SK-N-SH (cell line): ENCODE data around the gene ALOX5AP. TPM values are rescaled to one million over a fixed set of nuclear protein-coding genes. Genes with fewer than 3 reads are reported as not detected.
A peak's percentile ranks its signal among the peaks of the same experiment; 100 is the strongest.

Source experiments
- CTCF ChIA-PET: fragments of 300-600, 350-600 bp; formaldehyde crosslinking; extraction: SDS; loops from one replicate; lab custom pipeline; 2021; lab: Yijun Ruan, JAX
- POLR2A ChIA-PET: fragments of 350-600 bp; sonication (Branson Sonifier 250); formaldehyde crosslinking; extraction: SDS; loops from one replicate; lab custom pipeline; 2020; ENCODE audit warnings: antibody characterized with exemption, inconsistent platforms; lab: Yijun Ruan, JAX
- DNase-seq: peaks from one replicate; pipeline ENCODE4 v3.0.0; 2012
- H2AFZ ChIP-seq: fragments of 200-600 bp; sonication (generic); 2 replicates; pipeline ENCODE4 v1.8.1; 2016; ENCODE audit warnings: antibody characterized with exemption, mild to moderate bottlenecking, low read depth
- H3F3A ChIP-seq: fragments of 200-600 bp; sonication (generic); replicated peaks from 2 replicates; pipeline ENCODE3; 2016; ENCODE audit warnings: antibody characterized with exemption, mild to moderate bottlenecking; ENCODE audit not compliant: insufficient read depth
- H3K27ac ChIP-seq, 2 experiments: fragments of 200-500 bp in 1 of 2; fragments of 200-600 bp in 1 of 2; sonication (Bioruptor generic) in 1 of 2; sonication (generic), shearing (Covaris generic) in 1 of 2; 2 replicates each; pipeline versions ENCODE4 v1.5.1 to v1.6.1; 2014 to 2016; ENCODE audit warnings: low read depth in 2 of 2, inconsistent platforms in 1 of 2, low read length in 1 of 2, mild to moderate bottlenecking in 1 of 2, mixed read lengths in 1 of 2
- H3K27me3 ChIP-seq: fragments of 200-600 bp; sonication (generic), shearing (Covaris generic); 2 replicates; pipeline ENCODE4 v1.6.1; 2016; ENCODE audit warnings: mixed run types; ENCODE audit not compliant: insufficient read depth
- H3K36me3 ChIP-seq, 2 experiments: fragments of 200-500 bp in 1 of 2; fragments of 200-600 bp in 1 of 2; sonication (Bioruptor generic) in 1 of 2; sonication (generic) in 1 of 2; replicated peaks in 1 of 2; 2 replicates each; pipeline versions ENCODE3 to v1.5.1; 2014 to 2016; ENCODE audit warnings: low read length in 1 of 2, mild to moderate bottlenecking in 1 of 2; ENCODE audit not compliant: insufficient read depth in 2 of 2, control insufficient read depth in 1 of 2
- H3K4me1 ChIP-seq, 2 experiments: fragments of 200-500 bp in 1 of 2; fragments of 200-600 bp in 1 of 2; sonication (Bioruptor generic) in 1 of 2; sonication (generic), shearing (Covaris generic) in 1 of 2; 2 replicates each; pipeline versions ENCODE4 v1.5.1 to v1.6.1; 2014 to 2016; ENCODE audit warnings: low read depth in 1 of 2, low read length in 1 of 2, mixed run types in 1 of 2; ENCODE audit not compliant: insufficient read depth in 2 of 2, control insufficient read depth in 1 of 2
- H3K4me2 ChIP-seq: fragments of 200-600 bp; sonication (generic), shearing (Covaris generic); 2 replicates; pipeline ENCODE4 v1.6.1; 2017; ENCODE audit warnings: mixed run types
- H3K4me3 ChIP-seq, 2 experiments: fragments of 200-500 bp in 1 of 2; fragments of 200-600 bp in 1 of 2; sonication (Bioruptor generic) in 1 of 2; sonication (generic), shearing (Covaris generic) in 1 of 2; 2 replicates each; pipeline versions ENCODE4 v1.5.1 to v1.8.1; 2014 to 2016; ENCODE audit warnings: low read depth in 2 of 2, inconsistent platforms in 1 of 2, low read length in 1 of 2, mild to moderate bottlenecking in 1 of 2, mixed read lengths in 1 of 2, moderate library complexity in 1 of 2
- H3K79me2 ChIP-seq: fragments of 200-600 bp; sonication (generic); 2 replicates; pipeline ENCODE4 v1.8.1; 2017; ENCODE audit warnings: mild to moderate bottlenecking; ENCODE audit not compliant: insufficient read depth
- H3K9ac ChIP-seq: fragments of 200-600 bp; sonication (generic); 2 replicates; pipeline ENCODE4 v1.6.1; 2017; ENCODE audit warnings: mixed run types
- H3K9me2 ChIP-seq: fragments of 200-600 bp; sonication (generic); 2 replicates; pipeline ENCODE4 v1.6.1; 2017; ENCODE audit warnings: mixed run types
- H3K9me3 ChIP-seq: fragments of 200-600 bp; sonication (generic); 2 replicates; pipeline ENCODE4 v1.6.1; 2017; ENCODE audit warnings: mixed run types, mild to moderate bottlenecking, moderate library complexity
- H4K20me1 ChIP-seq: fragments of 200-600 bp; sonication (generic); 2 replicates; pipeline ENCODE4 v1.6.1; 2017; ENCODE audit warnings: mild to moderate bottlenecking, mixed run types; ENCODE audit not compliant: insufficient read depth
- CHD2 ChIP-seq: fragments of 150-350 bp; IDR thresholded peaks from 2 replicates; pipeline ENCODE4 v1.6.1; 2018; ENCODE audit warnings: low read length; ENCODE audit not compliant: partially characterized antibody
- CTCF ChIP-seq: fragments of 200-600 bp; sonication (generic); IDR thresholded peaks from 2 replicates; pipeline ENCODE4 v1.6.1; 2017; ENCODE audit warnings: antibody characterized with exemption, mild to moderate bottlenecking, moderate library complexity
- ELF1 ChIP-seq: IDR thresholded peaks from 2 replicates; pipeline ENCODE4 v1.4.0; 2012
- EP300 ChIP-seq, 2 experiments: IDR thresholded peaks; 2 replicates each; pipeline versions ENCODE4 v1.4.0 to v1.6.1; 2012; ENCODE audit warnings: borderline replicate concordance in 1 of 2, low read depth in 1 of 2, low read length in 1 of 2
- EZH2phosphoT487 ChIP-seq: fragments of 200-600 bp; sonication (generic); IDR thresholded peaks from 2 replicates; pipeline ENCODE4 v1.6.1; 2017; ENCODE audit warnings: low read depth, mixed run types, mild to moderate bottlenecking, antibody characterized with exemption, moderate library complexity, borderline replicate concordance
- FOSL2 ChIP-seq: IDR thresholded peaks from 2 replicates; pipeline ENCODE4 v1.4.0; 2012; ENCODE audit warnings: low read depth, mild to moderate bottlenecking, moderate library complexity, borderline replicate concordance
- FOXJ3 ChIP-seq: sonication (generic); formaldehyde crosslinking; IDR thresholded peaks from 2 replicates; pipeline ENCODE4 v1.5.1; 2020; ENCODE audit warnings: mild to moderate bottlenecking, missing genetic modification reagents
- FOXM1 ChIP-seq: IDR thresholded peaks from 2 replicates; pipeline ENCODE4 v1.4.0; 2012; ENCODE audit warnings: low read depth, mild to moderate bottlenecking
- IRF3 ChIP-seq: fragments of 150-350 bp; IDR thresholded peaks from 2 replicates; pipeline ENCODE4 v1.6.1; 2016; ENCODE audit warnings: mild to moderate bottlenecking, low read depth, low read length
- JUND ChIP-seq: IDR thresholded peaks from 2 replicates; pipeline ENCODE4 v1.4.0; 2012
- MEF2A ChIP-seq: IDR thresholded peaks from 2 replicates; pipeline ENCODE4 v1.4.0; 2012; ENCODE audit warnings: low read depth, borderline replicate concordance
- MXI1 ChIP-seq: IDR thresholded peaks from 2 replicates; pipeline ENCODE4 v1.6.1; 2012; ENCODE audit warnings: mild to moderate bottlenecking, low read depth, low read length, improper control_type of control experiment
- NFIC ChIP-seq: IDR thresholded peaks from 2 replicates; pipeline ENCODE4 v1.4.0; 2012; ENCODE audit warnings: borderline replicate concordance
- NRF1 ChIP-seq: IDR thresholded peaks from 2 replicates; pipeline ENCODE4 v1.6.1; 2012; ENCODE audit warnings: low read depth, mild to moderate bottlenecking, low read length
- POLR2AphosphoS5 ChIP-seq: IDR thresholded peaks from 2 replicates; pipeline ENCODE4 v1.6.1; 2012; ENCODE audit warnings: low read depth, low read length
- RAD21 ChIP-seq: IDR thresholded peaks from 2 replicates; pipeline ENCODE4 v1.6.1; 2012; ENCODE audit warnings: mild to moderate bottlenecking, low read length
- RCOR1 ChIP-seq: fragments of 150-350 bp; IDR thresholded peaks from 2 replicates; pipeline ENCODE4 v1.6.1; 2017; ENCODE audit warnings: antibody characterized with exemption, low read length
- REST ChIP-seq: IDR thresholded peaks from 2 replicates; pipeline ENCODE4 v1.6.1; 2012; ENCODE audit warnings: mild to moderate bottlenecking, low read depth, low read length, moderate library complexity
- RFX5 ChIP-seq: IDR thresholded peaks from 2 replicates; pipeline ENCODE4 v1.6.1; 2012; ENCODE audit warnings: mild to moderate bottlenecking, improper control_type of control experiment, low read length
- RXRA ChIP-seq: IDR thresholded peaks from 2 replicates; pipeline ENCODE4 v1.4.0; 2012; ENCODE audit warnings: low read depth, mild to moderate bottlenecking, borderline replicate concordance
- SIN3A ChIP-seq: IDR thresholded peaks from 2 replicates; pipeline ENCODE4 v1.6.1; 2012; ENCODE audit warnings: low read depth, mild to moderate bottlenecking, low read length, moderate library complexity, borderline replicate concordance
- TAF1 ChIP-seq: IDR thresholded peaks from 2 replicates; pipeline ENCODE4 v1.6.1; 2012; ENCODE audit warnings: low read depth, mild to moderate bottlenecking, low read length, moderate library complexity, borderline replicate concordance
- TCF12 ChIP-seq: IDR thresholded peaks from 2 replicates; pipeline ENCODE4 v1.4.0; 2012
- TEAD4 ChIP-seq: IDR thresholded peaks from 2 replicates; pipeline ENCODE4 v1.4.0; 2012; ENCODE audit warnings: mild to moderate bottlenecking, borderline replicate concordance; ENCODE audit not compliant: insufficient read depth
- USF2 ChIP-seq: fragments of 150-350 bp; IDR thresholded peaks from 2 replicates; pipeline ENCODE4 v1.6.1; 2017; ENCODE audit warnings: antibody characterized with exemption, low read length, low read depth, borderline replicate concordance
- YY1 ChIP-seq: IDR thresholded peaks from 2 replicates; pipeline ENCODE4 v1.4.0; 2012; ENCODE audit warnings: low read depth, mild to moderate bottlenecking
- WGBS: methylation state at CpG from one replicate; pipeline ENCODE4 v1.1.6; 2017; ENCODE audit warnings: low lambda C conversion rate; 5-methylcytosine and 5-hydroxymethylcytosine counted together
- polyA plus RNA-seq, 3 experiments: library from polyadenylated mRNA; depleted of rRNA; stranded (reverse); fragments of >200 nt; gene quantifications; 2 replicates each; pipeline ENCODE4 v1.2.3, GENCODE V29; 2012

Gene ALOX5AP
- polyA plus RNA-seq, 1 of the 3 experiments (the other 2 are of a cell fraction), result 1.3 TPM

- H3K27ac ChIP-seq, result peak overlapping the region; percentile 23 to 88; a peak in 3 of 4 replicates
- POLR2A ChIA-PET, result no interaction called here
- CTCF ChIA-PET, result interaction anchor here (1.0 to 1.2 kb wide), 2 partner anchors 13 to 168 kb away, joined by 3 read pairs; no protein-coding TSS in a partner anchor
- H3K4me1 ChIP-seq, result peaks cover 9 to 20% of the 10 kb centered on the region in 2 experiments
- peak overlapping the region; percentile 35 for H3K4me2 ChIP-seq
- H4K20me1 ChIP-seq, result no peaks in the 10 kb centered on the region
- peak overlapping the region; percentile 6; the same call in 1 of the 2 replicates for H3K9ac ChIP-seq
- H3K4me3 ChIP-seq, result peak overlapping the region in 1 of 2 experiments; percentile 20; a peak in 2 of 4 replicates
- no peaks in the 10 kb centered on the region for H3F3A ChIP-seq
- WGBS, result 15% methylated on average over 7 of the region's 7 CpGs
- peak overlapping the region; percentile 48 for H2AFZ ChIP-seq
- H3K27me3 ChIP-seq, result no peaks in the 10 kb centered on the region
- no peaks in the 10 kb centered on the region for H3K36me3 ChIP-seq
- no peaks in the 10 kb centered on the region for H3K79me2 ChIP-seq
- no peaks in the 10 kb centered on the region for H3K9me3 ChIP-seq
- DNase-seq, result peak; percentile 64
- H3K9me2 ChIP-seq, result no peaks in the 10 kb centered on the region
- TF ChIP-seq RCOR1, result peak; percentile 83
- peak; percentile 73 for TF ChIP-seq FOSL2
- TF ChIP-seq IRF3, result no peak
- no peak; the same call in 1 of the 2 replicates for TF ChIP-seq SIN3A
- no peak for TF ChIP-seq YY1
- peak; percentile 42; the same call in 1 of the 2 replicates for TF ChIP-seq POLR2AphosphoS5
- TF ChIP-seq USF2, result no peak
- TF ChIP-seq TEAD4, result peak; percentile 37; the same call in 1 of the 2 replicates
- TF ChIP-seq CHD2, result peak; percentile 35
- TF ChIP-seq RFX5, result no peak
- peak; percentile 97 for TF ChIP-seq MEF2A
- TF ChIP-seq ELF1, result no peak
- TF ChIP-seq TAF1, result no peak
- 0 out of 2 replicates have a peak, but pooled peaks have one; percentile 31 for TF ChIP-seq MXI1
- TF ChIP-seq TCF12, result peak; percentile 90
- peak; percentile 92 for TF ChIP-seq NFIC
- 0 out of 2 replicates have a peak, but pooled peaks have one; percentile 33 for TF ChIP-seq REST
- no peak for TF ChIP-seq NRF1
- TF ChIP-seq FOXM1, result no peak
- 0 out of 2 replicates have a peak, but pooled peaks have one; percentile 11 for TF ChIP-seq RAD21
- TF ChIP-seq EP300 (IDR thresholded peaks at IDR 0.05; ENCODE audit: borderline replicate concordance in 1 of 2, low read depth in 1 of 2, low read length in 1 of 2), result peak; percentile 68 to 73; a peak in 2 of 4 replicates
- TF ChIP-seq JUND, result peak; percentile 63
- no peak for TF ChIP-seq FOXJ3 (CRISPR knock-in tag)
- peak; percentile 17; the same call in 1 of the 2 replicates for TF ChIP-seq CTCF
- TF ChIP-seq EZH2phosphoT487, result no peak
- TF ChIP-seq RXRA, result peak; percentile 82
Observed at GRCh38 chr13:30697996-30698401, 37.3 kb upstream of the ALOX5AP start.
